IPS-NIHi7 (cell line): ENCODE data around the gene POLDIP2.
"Not testable (repeated sequence)": the region's sequence is repeated elsewhere in the genome, so short reads cannot be mapped to it uniquely, and the experiment has no call there.

Source experiments
- DNase-seq: peaks from one replicate; pipeline ENCODE4 v3.0.0; 2012; ENCODE audit warnings: mixed read lengths; ENCODE audit errors: extremely low spot score

The POLDIP2 gene

DNA sequence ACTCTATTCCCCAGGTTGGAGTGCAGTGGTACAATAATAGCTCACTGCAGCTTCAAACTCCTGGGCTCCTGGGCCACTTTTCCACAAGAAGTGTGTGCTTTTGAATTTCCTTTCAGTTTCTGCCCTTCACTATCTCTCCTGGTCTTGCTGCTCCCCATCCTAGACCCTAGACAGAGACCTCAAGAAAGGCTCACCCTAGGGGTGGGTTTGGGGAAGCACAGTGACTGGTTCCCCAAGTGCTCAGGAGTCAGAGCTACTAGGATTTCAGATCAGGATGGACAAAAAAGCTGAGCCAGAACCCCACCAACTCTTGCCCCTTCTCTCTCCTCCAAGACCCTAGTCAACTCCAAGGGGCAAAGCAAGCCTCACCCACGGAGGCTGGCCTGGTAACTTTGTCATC, 9.3 kb upstream of the POLDIP2 start:
- DNase-seq, result no peak

DNA sequence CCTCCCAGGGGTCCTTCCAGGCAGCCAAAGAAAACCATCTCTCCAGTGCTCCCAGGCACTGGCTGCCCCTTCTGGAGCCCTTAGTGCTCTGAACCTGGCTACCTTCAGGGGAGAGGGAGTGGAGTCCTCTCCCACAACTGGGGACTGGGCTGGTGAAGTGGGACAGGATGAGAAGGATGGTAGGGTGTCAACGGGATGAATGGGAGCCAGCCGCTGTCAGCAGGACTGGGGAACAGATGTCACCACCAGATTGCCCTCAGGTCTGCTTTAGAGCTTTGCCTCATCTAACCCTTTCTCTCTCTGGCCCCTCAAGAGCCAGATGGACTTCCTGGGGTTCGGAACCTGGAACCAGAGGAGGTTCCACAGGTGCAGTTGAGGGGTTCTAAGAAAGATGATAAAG, 8.2 kb upstream of the POLDIP2 start:
- DNase-seq, result no peak

DNA sequence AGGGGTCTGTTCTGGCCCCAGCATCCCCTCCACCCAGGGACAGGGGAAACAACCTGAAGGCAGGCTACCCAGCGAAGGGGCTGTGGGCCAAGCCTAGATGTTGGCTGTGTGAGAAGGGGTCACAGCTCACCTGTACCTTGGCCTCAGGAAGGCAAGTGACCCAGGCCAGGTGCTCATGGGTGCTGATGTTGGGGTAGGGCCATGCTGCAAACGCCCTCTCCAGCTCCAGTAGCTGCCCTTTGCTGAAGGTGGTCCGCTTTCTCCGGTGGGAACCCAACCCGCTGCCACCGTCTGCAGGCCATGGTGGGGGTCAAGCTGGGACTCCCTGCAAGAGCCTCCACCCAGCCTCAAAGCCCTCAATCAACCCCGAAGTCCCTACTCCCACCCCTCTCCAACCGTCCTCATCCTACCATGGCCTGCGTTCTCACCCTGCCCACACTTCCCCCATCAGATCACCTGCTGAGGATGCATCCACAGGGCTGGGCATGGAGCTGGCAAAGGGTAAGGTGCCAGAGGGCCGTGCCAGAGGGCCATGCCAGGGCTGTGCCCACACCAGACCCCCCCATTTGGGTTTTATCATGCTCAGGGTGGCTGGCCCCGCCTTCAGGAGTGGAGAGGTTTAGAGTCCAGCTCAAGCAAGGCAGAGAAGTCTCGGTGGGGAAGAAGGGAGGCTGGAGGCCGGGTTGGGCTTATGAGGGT, 7.5 kb upstream of the POLDIP2 start, which contains the start of gene SEBOX:
Gene SEBOX (minus strand): TSS at position 535 of the 699 bp plus-strand sequence. CDS start 48 bp downstream, at position 487.
- DNase-seq, result no peak

DNA sequence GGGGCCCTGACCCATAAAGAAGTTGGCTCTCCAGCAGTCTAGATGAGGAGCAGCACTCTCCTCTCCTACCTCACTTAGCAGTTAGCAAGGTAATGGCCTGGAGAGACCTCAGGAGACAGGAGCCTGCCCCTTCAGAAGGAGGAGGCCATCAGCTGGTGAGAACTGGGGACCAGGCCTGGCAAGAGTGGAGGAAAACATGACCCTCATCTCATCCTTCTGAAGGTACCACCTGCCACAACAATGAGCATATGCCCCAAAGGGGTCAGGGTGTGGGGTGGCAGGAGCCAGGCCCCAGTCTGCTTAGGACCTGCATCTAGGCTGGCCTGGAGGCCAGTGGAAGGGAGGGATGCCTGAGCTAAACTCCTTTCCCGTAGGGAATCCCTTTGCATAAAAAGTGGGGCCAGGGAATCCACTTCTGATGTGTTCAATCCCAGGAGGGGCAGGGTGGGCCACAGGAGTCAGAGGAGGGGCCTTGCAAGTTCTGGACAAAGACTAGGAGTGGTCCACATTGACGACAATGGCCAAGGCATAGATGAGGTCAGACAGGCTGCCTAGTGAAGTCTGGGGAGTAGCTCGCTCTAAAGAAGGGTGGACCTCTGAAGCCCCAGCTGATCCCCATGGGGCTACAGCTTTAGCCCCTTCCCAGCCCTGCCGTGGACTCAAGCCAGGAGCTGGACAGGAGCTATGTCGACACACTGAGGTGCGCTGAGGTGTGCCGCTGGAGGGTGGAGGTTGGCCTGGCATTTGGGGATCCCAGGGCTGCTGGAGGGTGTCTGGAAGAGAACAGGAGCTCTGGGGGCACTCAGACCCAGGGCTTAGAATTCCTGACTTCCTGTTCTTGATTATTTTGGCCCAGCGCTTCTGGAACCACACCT, 6.7 kb upstream of the POLDIP2 start:
- no peak for DNase-seq

DNA sequence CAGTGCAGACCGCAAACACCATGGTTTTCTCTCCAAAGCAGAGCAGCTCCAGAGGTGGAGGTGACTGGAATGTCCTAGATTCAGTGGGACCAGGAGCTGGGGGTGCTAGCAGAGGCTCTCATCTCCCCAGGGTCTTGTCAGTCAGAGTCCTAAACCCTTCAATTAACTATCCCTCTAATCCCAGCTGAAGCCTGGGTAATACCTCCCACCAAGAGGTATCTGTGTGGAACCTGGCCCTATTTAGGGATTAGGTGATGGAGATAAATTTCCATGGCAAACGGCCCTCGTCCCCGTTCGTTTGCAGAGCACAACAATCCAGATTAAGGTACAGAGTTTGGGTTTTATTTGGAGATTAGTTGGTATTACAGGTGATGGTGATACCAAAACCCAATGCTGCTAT, 5.9 kb upstream of the POLDIP2 start:
- DNase-seq, result no peak

DNA sequence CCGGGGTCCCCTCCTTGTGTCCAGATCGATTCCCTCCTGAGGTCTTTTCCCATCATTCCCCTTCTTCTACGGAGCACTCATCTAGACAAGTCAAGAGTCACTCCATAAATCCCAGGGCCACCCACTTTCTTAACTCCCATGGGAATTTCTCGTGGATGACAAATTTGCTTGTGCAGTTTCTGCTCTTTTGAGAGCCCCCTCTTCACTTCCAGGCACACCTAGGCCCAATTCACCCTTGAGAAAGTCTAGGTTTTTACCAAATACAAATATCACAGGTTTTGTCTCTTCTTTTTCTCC, 522 bp upstream of the POLDIP2 start:
- no peak for DNase-seq

DNA sequence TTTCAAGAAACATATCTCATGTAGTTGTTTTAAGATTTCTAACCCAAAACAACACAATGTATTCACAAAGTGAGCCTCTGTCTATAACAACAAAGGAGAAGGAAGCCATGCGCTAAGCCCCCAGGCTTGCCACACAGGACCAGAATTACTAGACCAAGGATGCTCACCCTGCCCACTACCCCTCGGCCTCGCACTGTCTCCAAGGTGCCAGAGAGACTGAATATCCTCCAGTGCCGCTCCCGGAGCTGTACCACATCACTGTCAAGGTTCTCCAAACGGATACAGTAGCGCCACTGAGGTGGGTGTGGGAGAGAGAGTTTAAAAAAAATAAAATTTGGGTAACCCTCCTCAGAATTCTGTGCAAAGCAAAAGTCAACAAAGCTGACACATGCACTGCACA, 7.1 kb downstream of the POLDIP2 start:
- no peak for DNase-seq

DNA sequence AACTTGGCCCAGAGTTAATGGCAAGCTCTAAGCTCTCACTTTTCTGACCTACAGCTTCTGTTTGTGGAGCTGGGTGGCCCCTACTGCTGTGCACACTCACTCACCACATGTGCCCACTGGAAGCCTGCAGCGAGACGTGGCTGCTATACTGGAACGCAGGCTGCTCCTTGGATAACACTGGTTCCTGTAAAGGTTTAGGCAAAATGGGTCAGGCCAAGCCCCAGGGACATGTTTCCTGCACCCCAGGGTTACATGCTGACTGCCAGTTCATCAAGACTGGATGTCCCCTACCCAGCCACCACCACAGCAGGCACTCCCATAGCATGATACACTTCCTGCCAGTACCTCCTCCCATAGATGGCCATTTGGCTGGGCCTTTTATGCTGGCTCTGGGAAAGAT, 8.3 kb downstream of the POLDIP2 start:
- DNase-seq, result no peak

DNA sequence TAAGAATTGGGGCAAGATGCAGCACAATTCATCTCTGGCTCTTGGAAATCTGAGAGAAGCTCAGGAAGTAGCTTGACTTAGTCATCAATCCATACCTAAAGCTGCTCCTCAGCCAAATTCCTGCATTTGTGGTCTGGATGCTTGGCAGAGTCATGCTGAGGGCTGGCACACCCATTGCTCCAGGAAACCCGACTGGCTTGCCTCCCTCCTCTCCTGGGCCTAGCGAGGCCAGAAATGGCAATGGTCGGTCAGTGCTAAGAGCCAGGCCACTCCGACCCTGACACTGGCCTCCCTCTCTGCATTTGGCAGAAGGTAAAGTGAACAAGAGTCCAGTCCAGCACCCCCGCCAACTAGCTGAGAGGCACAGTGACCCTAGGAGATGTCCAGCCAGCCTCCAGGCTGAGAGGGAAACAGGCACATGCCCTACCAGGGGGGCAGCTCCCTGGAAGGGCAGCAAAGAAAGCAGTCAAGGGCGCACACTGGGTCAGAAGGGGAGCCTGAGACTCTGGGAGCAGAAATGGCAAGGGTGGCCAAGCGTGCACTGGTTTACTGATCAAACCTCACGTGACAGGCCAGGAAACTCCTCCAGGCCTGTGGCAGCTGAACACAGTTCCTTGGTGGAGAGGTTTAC, 10.0 kb downstream of the POLDIP2 start:
- DNase-seq, result no peak

DNA sequence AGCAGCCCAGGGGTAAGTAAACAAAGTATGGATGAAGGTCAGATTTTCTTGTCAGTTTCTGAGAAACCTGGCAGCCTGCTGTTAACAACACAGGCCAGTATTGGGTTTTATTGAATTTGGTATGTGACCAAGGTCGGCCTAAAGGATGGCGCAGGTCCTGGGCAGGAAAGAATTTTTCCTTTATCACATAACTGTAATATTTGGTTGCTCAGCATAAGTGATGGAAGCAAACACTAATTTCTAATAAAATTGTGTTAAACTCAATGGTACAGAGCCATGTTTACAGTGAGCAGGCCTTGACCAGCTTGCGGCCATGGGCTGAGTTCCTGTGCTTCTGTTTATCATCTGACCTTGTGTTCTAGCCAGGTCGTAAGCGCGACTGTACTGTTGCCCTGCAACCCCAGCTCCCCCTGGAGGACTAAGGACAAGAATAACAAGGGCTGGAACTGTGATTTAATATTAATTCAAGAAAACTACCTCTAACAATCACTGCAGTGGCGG, 10.5 kb downstream of the POLDIP2 start:
- DNase-seq, result peak; percentile 23

DNA sequence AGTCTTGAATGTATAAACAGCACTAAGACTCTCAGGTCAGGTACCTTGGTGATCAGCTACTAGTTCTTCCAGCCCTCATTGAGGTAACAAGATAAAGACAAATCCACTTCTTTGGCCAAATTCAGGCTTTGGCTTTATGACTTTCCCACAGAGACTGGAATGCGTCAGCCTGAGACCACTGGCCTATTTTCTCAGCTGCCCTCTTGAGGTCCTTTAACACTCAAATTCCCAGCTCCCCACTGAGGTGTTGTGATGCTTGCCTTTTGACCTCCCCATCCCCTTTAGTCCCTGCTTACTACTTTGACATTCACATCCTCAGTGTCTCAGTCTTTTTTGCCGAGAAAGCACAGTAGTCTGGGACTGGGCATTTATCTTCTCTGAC, 11.1 kb downstream of the POLDIP2 start:
- DNase-seq, result no peak

DNA sequence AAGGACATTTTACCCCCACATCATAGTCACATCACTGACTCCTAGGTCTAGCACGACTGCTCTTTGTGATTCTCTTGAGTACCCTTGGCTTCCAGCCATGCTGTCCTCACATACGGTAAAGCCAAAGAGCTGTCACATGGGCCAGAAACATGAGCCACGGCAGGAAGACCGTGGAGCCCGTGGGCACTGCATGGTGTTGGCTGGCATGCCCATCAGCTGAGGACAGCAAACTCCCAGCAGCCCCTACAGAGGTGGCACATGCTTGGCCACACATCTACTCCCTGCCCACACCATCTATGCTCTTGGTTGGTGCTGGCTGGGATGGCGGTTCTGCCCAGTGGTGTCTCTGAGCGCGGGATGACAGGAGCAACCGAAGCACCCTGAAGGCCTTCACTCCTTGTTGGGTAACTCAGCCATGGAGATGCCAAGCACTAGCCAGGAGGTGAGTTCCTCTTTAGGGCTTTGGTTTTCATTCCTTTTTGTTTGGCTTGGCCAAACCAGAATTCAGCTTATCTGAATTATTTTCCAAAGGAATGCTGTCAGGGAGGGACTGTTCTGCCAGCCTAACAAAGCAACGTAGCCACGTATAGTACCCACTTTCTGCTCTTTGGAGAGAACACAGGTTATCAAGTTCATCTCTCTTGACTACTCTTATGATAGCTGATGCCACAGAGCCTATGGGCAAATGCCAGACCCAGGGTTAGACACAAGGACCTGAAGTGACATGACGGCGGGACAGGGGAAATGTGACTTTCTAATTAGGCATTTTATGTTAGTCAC, 11.7 kb downstream of the POLDIP2 start:
- DNase-seq, result no peak

DNA sequence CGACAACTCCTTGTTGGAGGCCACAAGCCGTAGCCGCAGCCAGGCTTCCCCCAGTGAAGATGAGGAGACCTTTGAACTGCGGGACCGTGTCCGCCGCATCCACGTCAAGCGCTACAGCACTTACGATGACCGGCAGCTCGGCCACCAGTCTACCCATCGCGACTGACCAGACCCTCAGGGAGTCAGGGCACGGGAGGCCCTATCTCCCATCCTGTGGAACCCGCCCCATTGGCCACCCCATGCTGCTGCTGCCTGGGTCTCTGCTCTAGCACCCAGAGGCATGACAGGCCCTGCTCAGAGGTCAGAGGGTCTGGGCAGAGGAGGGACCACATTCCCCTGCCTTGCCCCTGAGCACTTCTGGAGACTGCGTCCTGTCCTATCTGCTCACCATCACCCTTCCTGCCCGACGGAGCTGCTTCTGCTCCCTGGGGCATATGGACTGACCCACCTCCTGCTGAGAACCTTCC, 12.9 kb downstream of the POLDIP2 start:
- no peak for DNase-seq

DNA sequence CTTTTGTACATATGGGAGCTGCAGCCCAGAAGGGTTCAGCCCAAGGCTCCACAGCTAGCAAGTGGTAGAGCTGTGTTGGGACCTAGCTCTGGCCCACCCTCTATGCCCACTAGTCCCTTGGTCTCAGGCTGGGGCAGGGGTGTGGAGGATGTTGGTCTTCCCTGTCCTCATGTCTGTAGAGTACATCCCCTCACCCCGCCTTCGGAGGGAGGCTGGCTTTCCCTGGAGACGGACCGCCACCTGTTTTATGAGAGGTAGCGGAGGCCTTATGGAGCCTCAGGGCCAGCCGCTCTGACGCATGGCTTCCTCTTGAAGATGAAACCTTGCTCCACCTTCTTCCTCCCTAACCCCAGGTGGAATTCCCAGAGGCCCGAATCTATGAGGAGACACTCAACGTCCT, 13.3 kb downstream of the POLDIP2 start:
- DNase-seq, result no peak

DNA sequence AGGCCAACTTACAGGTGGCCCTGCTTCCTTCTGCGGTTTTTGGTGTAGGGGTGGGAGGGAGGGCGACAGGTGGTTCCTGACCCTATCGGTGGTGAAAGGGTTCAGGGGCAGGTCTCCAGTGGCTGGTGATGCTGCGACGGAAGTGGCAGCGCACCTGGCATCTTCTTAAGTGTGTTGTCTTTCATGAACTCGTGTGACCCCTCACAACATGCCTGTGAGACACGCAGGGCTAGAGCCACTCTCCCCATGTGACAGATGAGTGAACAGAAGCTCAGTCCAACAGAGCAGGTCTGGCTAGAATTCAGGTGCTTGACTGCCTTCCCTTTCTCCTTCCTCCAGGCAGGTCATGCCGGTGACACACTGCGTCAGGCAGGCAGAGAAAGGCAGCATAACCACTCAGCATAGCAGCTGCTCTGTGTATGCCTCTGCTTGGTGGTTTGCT, 13.8 kb downstream of the POLDIP2 start:
- no peak for DNase-seq

DNA sequence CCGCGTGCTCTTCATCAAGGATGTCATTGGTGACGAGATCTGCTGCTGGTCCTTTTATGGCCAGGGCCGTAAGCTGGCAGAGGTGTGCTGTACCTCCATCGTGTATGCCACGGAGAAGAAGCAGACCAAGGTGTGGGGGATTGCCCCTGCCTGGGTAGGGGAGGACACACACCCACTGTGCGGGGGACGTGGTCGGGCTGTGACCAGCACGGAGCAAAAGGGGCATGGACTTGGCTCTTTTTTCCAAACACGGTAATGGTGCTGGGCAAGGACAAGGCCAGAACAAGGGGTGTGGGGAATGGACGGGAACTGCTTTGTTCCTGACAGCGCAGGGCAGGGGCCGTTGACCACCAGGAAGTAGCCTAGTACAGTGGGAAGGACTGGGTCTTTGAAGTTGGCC, 15.0 kb downstream of the POLDIP2 start:
- DNase-seq, result no peak

DNA sequence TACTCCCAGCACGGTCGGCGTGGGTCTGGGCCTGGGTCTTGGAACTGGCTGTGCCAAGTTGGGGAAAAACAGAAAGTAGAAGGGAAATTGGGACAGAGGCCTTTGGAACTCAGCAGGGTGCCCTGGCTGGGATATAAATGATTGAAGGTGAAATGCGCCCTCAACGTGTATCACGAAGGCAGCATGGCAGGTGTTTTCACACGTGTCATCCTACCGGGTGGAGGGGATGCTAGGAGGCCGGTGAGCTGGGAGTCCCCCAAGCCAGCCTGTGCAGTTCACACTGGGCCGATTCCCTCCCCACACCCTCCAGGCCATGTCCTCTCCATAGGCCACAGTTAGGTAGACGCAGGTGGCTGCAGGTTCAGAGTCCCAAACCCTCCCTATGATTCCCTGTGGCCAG, 15.8 kb downstream of the POLDIP2 start:
- DNase-seq, result no peak

DNA sequence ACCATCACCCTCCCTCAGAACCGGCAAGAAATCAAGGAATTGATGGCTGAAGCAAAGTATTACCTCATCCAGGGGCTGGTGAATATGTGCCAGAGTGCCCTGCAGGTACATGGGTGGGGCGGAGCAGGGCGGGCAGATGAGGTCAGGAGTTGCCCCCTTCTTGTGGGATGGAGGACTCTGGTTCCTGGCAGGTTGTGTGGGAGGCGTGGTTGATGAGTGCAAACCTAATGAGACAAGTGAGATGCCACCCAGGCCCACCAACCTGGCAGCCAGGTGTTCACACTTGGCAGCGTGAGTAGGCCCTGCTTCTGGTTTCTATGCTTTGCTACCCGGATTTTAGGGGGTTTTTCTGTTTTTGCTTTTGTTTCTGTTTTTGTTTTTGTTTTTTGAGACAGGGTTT, 17.0 kb downstream of the POLDIP2 start:
- no peak for DNase-seq

DNA sequence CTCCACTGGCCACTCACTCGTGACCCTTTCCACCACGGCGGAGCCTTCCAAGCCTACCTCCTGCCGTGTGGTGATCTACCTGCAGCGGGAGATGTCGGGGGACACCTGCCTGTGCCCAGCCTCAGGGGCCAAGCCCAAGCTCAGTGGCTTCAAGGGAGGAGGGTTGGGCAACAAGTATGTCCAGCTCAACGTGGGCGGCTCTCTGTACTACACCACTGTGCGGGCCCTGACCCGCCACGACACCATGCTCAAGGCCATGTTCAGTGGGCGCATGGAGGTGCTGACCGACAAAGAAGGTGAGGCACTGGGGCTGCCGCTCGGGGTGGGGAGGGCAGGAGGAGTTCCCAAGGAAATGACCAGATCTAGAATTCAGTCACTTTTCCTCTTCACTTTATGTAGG, 17.9 kb downstream of the POLDIP2 start:
- no peak for DNase-seq

DNA sequence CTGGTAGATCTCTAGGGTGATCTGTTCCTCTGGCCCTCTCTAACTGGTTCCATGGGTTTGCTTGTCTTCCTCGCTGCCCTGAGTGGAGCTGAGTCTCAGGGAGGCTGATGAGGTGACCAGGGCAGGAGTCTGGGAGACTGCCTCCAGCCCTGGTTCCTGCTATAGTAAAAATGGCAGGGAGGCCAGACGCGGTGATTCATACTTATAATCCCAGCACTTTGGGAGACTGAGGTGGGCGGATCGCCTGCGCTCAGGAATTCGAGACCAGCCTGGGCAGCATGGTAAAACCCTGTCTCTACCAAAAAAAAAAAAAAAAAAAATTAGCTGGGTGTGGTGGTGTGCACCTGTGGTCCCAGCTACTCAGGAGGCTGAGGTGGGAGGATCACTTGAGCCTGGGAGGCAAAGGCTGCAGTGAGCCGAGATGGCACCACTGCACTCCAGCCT, 18.5 kb downstream of the POLDIP2 start:
- DNase-seq, result not testable (repeated sequence)

DNA sequence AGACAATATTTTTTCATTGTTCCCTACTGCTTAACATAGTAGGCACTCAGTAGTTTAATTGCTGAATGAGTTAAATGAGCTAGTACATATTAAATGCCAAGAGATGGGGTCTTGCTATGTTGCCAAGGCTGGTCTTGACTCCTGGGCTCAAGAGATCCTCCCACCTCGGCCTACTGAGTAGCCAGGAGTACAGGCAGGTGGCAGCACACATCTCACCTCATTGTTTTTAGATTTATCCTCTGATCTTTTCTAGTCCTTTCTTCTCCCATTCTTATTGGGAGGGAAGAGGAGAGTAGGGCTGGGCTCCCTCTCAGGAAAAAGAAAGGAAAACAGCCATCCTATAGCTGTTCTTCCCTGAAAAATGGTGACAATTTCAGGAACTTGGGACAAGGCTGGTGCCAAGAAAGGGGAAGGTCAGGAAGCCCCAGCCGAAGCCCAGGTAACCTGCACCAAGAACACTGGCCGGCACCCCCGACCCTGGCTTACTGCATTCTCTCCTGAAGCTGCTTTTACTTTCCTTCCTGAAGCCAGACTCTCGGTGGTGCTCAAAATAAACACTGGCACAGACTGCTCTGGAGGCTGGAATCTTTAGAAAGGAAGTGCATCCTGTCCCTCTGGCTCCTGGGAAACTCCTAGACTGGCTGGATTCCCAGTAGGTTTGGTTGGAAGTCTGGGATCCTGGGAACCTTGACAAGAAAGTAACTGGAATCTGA, 19.1 kb downstream of the POLDIP2 start:
- no peak for DNase-seq
